Measurements from ENCODE around the gene LRTM2.

Gene LRTM2

GRCh38 chr12:1880876-1881275 lies 60.5 kb downstream of the LRTM2 start:
- no peaks in the 10 kb centered on the region for H3K36me3 ChIP-seq (ENCODE audit: insufficient read depth)
- no peak overlapping the region for H3K9ac ChIP-seq
- H3K4me3 ChIP-seq (IDR thresholded peaks at IDR 0.05; ENCODE audit: insufficient read depth, low read depth, low read length) = no peak overlapping the region
- H4K20me1 ChIP-seq (ENCODE audit: insufficient read depth) = no peaks in the 10 kb centered on the region
- H3K27me3 ChIP-seq (ENCODE audit: insufficient read depth, low read depth) = no peaks in the 10 kb centered on the region
- no peak overlapping the region for H3K4me2 ChIP-seq
- no peaks in the 10 kb centered on the region for H3K79me2 ChIP-seq (ENCODE audit: insufficient read depth, low read depth)
- no peak overlapping the region for H3K27ac ChIP-seq
- TF ChIP-seq CTCF (conservative IDR thresholded peaks at IDR 0.05; ENCODE audit: low read depth, low read length) = no peak
- H3K4me1 ChIP-seq (ENCODE audit: low read depth, poor library complexity, severe bottlenecking) = no peaks in the 10 kb centered on the region
- no peak overlapping the region for H2AFZ ChIP-seq (ENCODE audit: low read depth)

- TF ChIP-seq CTCF (conservative IDR thresholded peaks at IDR 0.05; ENCODE audit: low read depth, low read length) = no peak
- no peak overlapping the region for H3K4me3 ChIP-seq (IDR thresholded peaks at IDR 0.05; ENCODE audit: insufficient read depth, low read depth, low read length)
- H4K20me1 ChIP-seq (ENCODE audit: insufficient read depth) = no peaks in the 10 kb centered on the region
- no peak overlapping the region for H2AFZ ChIP-seq (ENCODE audit: low read depth)
- H3K4me1 ChIP-seq (ENCODE audit: low read depth, poor library complexity, severe bottlenecking) = no peaks in the 10 kb centered on the region
- H3K4me2 ChIP-seq = no peak overlapping the region
- no peak overlapping the region for H3K9ac ChIP-seq
- no peaks in the 10 kb centered on the region for H3K27me3 ChIP-seq (ENCODE audit: insufficient read depth, low read depth)
- no peak overlapping the region for H3K27ac ChIP-seq
- H3K79me2 ChIP-seq (ENCODE audit: insufficient read depth, low read depth) = no peaks in the 10 kb centered on the region
- H3K36me3 ChIP-seq (ENCODE audit: insufficient read depth) = no peaks in the 10 kb centered on the region
These were observed 60.9 kb downstream of the LRTM2 start for GRCh38 chr12:1881301-1881700.

- no peaks in the 10 kb centered on the region for H4K20me1 ChIP-seq (ENCODE audit: insufficient read depth)
- no peaks in the 10 kb centered on the region for H3K4me1 ChIP-seq (ENCODE audit: low read depth, poor library complexity, severe bottlenecking)
- no peak for TF ChIP-seq CTCF (conservative IDR thresholded peaks at IDR 0.05; ENCODE audit: low read depth, low read length)
- H3K36me3 ChIP-seq (ENCODE audit: insufficient read depth) = no peaks in the 10 kb centered on the region
- H3K4me3 ChIP-seq (IDR thresholded peaks at IDR 0.05; ENCODE audit: insufficient read depth, low read depth, low read length) = no peak overlapping the region
- no peak overlapping the region for H2AFZ ChIP-seq (ENCODE audit: low read depth)
- no peak overlapping the region for H3K4me2 ChIP-seq
- no peaks in the 10 kb centered on the region for H3K27me3 ChIP-seq (ENCODE audit: insufficient read depth, low read depth)
- H3K9ac ChIP-seq = no peak overlapping the region
- no peaks in the 10 kb centered on the region for H3K79me2 ChIP-seq (ENCODE audit: insufficient read depth, low read depth)
- no peak overlapping the region for H3K27ac ChIP-seq
These were observed 61.6 kb downstream of the LRTM2 start for GRCh38 chr12:1881936-1882335.

- H3K9ac ChIP-seq = no peak overlapping the region
- TF ChIP-seq CTCF (conservative IDR thresholded peaks at IDR 0.05; ENCODE audit: low read depth, low read length) = no peak
- H3K79me2 ChIP-seq (ENCODE audit: insufficient read depth, low read depth) = no peaks in the 10 kb centered on the region
- no peak overlapping the region for H2AFZ ChIP-seq (ENCODE audit: low read depth)
- H3K27ac ChIP-seq = no peak overlapping the region
- H3K27me3 ChIP-seq (ENCODE audit: insufficient read depth, low read depth) = no peaks in the 10 kb centered on the region
- H3K4me2 ChIP-seq = no peak overlapping the region
- no peaks in the 10 kb centered on the region for H3K4me1 ChIP-seq (ENCODE audit: low read depth, poor library complexity, severe bottlenecking)
- H3K36me3 ChIP-seq (ENCODE audit: insufficient read depth) = no peaks in the 10 kb centered on the region
- no peaks in the 10 kb centered on the region for H4K20me1 ChIP-seq (ENCODE audit: insufficient read depth)
- no peak overlapping the region for H3K4me3 ChIP-seq (IDR thresholded peaks at IDR 0.05; ENCODE audit: insufficient read depth, low read depth, low read length)
These were observed 62.0 kb downstream of the LRTM2 start for GRCh38 chr12:1882405-1882804.
